Epithelial cell of proximal tubule (primary cell): ENCODE data around the gene VSTM5. TPM values are rescaled to one million over a fixed set of nuclear protein-coding genes. Genes with fewer than 3 reads are reported as not detected.

Experiments used
- DNase-seq: peaks from one replicate; pipeline ENCODE4 v3.0.0-alpha.2; 2011; ENCODE audit warnings: low read depth
- H3K4me3 ChIP-seq: 2 replicates; pipeline ENCODE4 v1.5.1; 2011; ENCODE audit warnings: low read depth, mild to moderate bottlenecking, low read length
- CTCF ChIP-seq: conservative IDR thresholded peaks from 2 replicates; pipeline ENCODE4 v1.5.1; 2012; ENCODE audit warnings: low read depth, mild to moderate bottlenecking, low read length
- total RNA-seq: library from RNA; depleted of rRNA; stranded (reverse); fragments of >200 nt; gene quantifications from 2 replicates; pipeline ENCODE4 v1.2.3, GENCODE V29; 2015

The VSTM5 gene
- total RNA-seq, 1 donor from 2014 or later, result 0.17 TPM

GRCh38 chr11:93819966-93820695 is 30.3 kb downstream of the VSTM5 start:
- no peak for TF ChIP-seq CTCF
- no peak overlapping the region for H3K4me3 ChIP-seq
- DNase-seq, result no peak

GRCh38 chr11:93817426-93818348 is 32.7 kb downstream of the VSTM5 start:
- TF ChIP-seq CTCF, result no peak
- H3K4me3 ChIP-seq, result no peak overlapping the region
- no peak for DNase-seq

- no peak for TF ChIP-seq CTCF
- H3K4me3 ChIP-seq, result no peak overlapping the region
- no peak for DNase-seq
These were observed 35.3 kb downstream of the VSTM5 start for GRCh38 chr11:93814966-93815633.

- no peak overlapping the region for H3K4me3 ChIP-seq
- DNase-seq, result no peak
- no peak for TF ChIP-seq CTCF
These were observed 36.4 kb downstream of the VSTM5 start for GRCh38 chr11:93813974-93814373.

- no peak for TF ChIP-seq CTCF
These were observed 42.4 kb downstream of the VSTM5 start for GRCh38 chr11:93807980-93808379.

GRCh38 chr11:93804879-93805278 is 45.5 kb downstream of the VSTM5 start:
- H3K4me3 ChIP-seq, result no peak overlapping the region
- TF ChIP-seq CTCF, result no peak
- no peak for DNase-seq

More at GRCh38 chr11:93807980-93808379, 42.4 kb downstream of the VSTM5 start:
- no peak overlapping the region for H3K4me3 ChIP-seq
- DNase-seq, result no peak
